Measurements from ENCODE around the gene FAM184A. TPM values are rescaled to one million over a fixed set of nuclear protein-coding genes. Genes with fewer than 3 reads are reported as not detected.
"Not testable (repeated sequence)": the region's sequence is repeated elsewhere in the genome, so short reads cannot be mapped to it uniquely, and the experiment has no call there.

Gene FAM184A
- total RNA-seq, 1 donor from 2014 or later, result 24.8 TPM

GRCh38 chr6:119012521-119012920, 65.9 kb downstream of the FAM184A start:
- no peak overlapping the region for H2AFZ ChIP-seq (replicated peaks)
- no peak overlapping the region for H3K27ac ChIP-seq
- no peaks in the 10 kb centered on the region for H3F3A ChIP-seq (ENCODE audit: low read depth)
- no peaks in the 10 kb centered on the region for H4K20me1 ChIP-seq (ENCODE audit: low read depth)
- Mint-ChIP-seq H3K4me3 (no peak overlapping the region), H3K27ac (no peak overlapping the region), H3K36me3 (peaks cover 28% of the 10 kb centered on the region), H3K9me3 (peaks cover 11% of the 10 kb centered on the region), H3K27me3 (ENCODE audit: insufficient read depth, low read depth) (peaks cover 2% of the 10 kb centered on the region), H3K4me1 (no peaks in the 10 kb centered on the region)
- no peak overlapping the region for H3K4me3 ChIP-seq
- no peaks in the 10 kb centered on the region for H3K4me1 ChIP-seq
- no peak overlapping the region for H3K9ac ChIP-seq
- H3K27me3 ChIP-seq, result no peaks in the 10 kb centered on the region
- no peaks in the 10 kb centered on the region for H3K79me2 ChIP-seq (ENCODE audit: low read depth)
- H3K36me3 ChIP-seq, result peaks cover 9% of the 10 kb centered on the region
- H3K9me3 ChIP-seq (ENCODE audit: low read depth), result no peaks in the 10 kb centered on the region
- no peak for DNase-seq (ENCODE audit: low spot score)
- no peak overlapping the region for H3K4me2 ChIP-seq
- TF ChIP-seq CTCF (IDR thresholded peaks at IDR 0.05) (no peak), EZH2 (IDR thresholded peaks at IDR 0.05) (no peak), EZH2phosphoT487 (IDR thresholded peaks at IDR 0.05) (no peak)

DNA sequence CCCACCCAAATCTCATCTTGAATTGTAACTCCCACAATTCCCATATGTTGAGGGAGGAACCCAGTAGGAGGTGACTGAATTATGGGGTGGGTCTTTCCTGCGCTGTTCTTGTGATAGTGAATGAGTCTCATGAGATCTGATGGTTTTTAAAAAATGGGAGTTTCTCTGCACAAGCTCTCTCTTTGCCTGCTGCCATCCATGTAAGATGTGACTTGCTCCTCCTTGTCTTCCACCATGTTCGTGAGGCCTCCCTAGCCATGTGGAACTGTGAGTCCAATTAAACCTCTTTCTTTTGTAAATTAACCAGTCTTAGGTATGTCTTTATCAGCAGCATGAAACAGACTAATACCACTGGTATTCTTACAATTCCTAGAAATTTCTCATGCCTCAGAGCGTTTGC, 69.2 kb downstream of the FAM184A start:
- H3K4me1 ChIP-seq; H3K4me3 Mint-ChIP-seq; H3K27me3 ChIP-seq; H2AFZ ChIP-seq (replicated peaks); H3K9me3 Mint-ChIP-seq; H3K27ac Mint-ChIP-seq; H3K4me2 ChIP-seq; H3F3A ChIP-seq (ENCODE audit: low read depth); H3K79me2 ChIP-seq (ENCODE audit: low read depth); H3K27me3 Mint-ChIP-seq (ENCODE audit: insufficient read depth, low read depth); H3K27ac ChIP-seq; H3K4me1 Mint-ChIP-seq; DNase-seq (ENCODE audit: low spot score); H4K20me1 ChIP-seq (ENCODE audit: low read depth); H3K36me3 ChIP-seq; H3K9ac ChIP-seq; H3K4me3 ChIP-seq; H3K9me3 ChIP-seq (ENCODE audit: low read depth): not testable (repeated sequence)
- peaks cover 17% of the 10 kb centered on the region for H3K36me3 Mint-ChIP-seq

GRCh38 chr6:119006974-119007373, 71.5 kb downstream of the FAM184A start:
- no peak overlapping the region for H3K9ac ChIP-seq
- H3K9me3 Mint-ChIP-seq, result peaks cover 9% of the 10 kb centered on the region
- H3K9me3 ChIP-seq (ENCODE audit: low read depth), result no peaks in the 10 kb centered on the region
- H3K27me3 Mint-ChIP-seq (ENCODE audit: insufficient read depth, low read depth), result peaks cover 2% of the 10 kb centered on the region
- peaks cover 17% of the 10 kb centered on the region for H3K36me3 Mint-ChIP-seq
- H2AFZ ChIP-seq (replicated peaks), result no peak overlapping the region
- H3K4me1 Mint-ChIP-seq, result peaks cover 1% of the 10 kb centered on the region
- H3K4me2 ChIP-seq, result no peak overlapping the region
- peaks cover 9% of the 10 kb centered on the region for H3K36me3 ChIP-seq
- no peak for DNase-seq (ENCODE audit: low spot score)
- TF ChIP-seq CTCF (IDR thresholded peaks at IDR 0.05) (no peak), EZH2 (IDR thresholded peaks at IDR 0.05) (no peak), EZH2phosphoT487 (IDR thresholded peaks at IDR 0.05) (no peak)
- H3K79me2 ChIP-seq (ENCODE audit: low read depth), result no peaks in the 10 kb centered on the region
- no peaks in the 10 kb centered on the region for H4K20me1 ChIP-seq (ENCODE audit: low read depth)
- no peaks in the 10 kb centered on the region for H3K4me1 ChIP-seq
- H3K27me3 ChIP-seq, result no peaks in the 10 kb centered on the region
- no peak overlapping the region for H3K27ac Mint-ChIP-seq
- no peak overlapping the region for H3K4me3 ChIP-seq
- H3K4me3 Mint-ChIP-seq, result no peak overlapping the region
- H3K27ac ChIP-seq, result no peak overlapping the region
- no peaks in the 10 kb centered on the region for H3F3A ChIP-seq (ENCODE audit: low read depth)

- Histone ChIP-seq H3K27me3 (no peaks in the 10 kb centered on the region), H3K27ac (no peak overlapping the region), H4K20me1 (ENCODE audit: low read depth) (no peaks in the 10 kb centered on the region), H3K4me2 (no peak overlapping the region), H3K4me1 (no peaks in the 10 kb centered on the region), H3K4me3 (no peak overlapping the region), H3K9me3 (ENCODE audit: low read depth) (no peaks in the 10 kb centered on the region), H3K36me3 (no peaks in the 10 kb centered on the region), H2AFZ (replicated peaks) (no peak overlapping the region), H3K79me2 (ENCODE audit: low read depth) (no peaks in the 10 kb centered on the region), H3F3A (ENCODE audit: low read depth) (no peaks in the 10 kb centered on the region), H3K9ac (no peak overlapping the region)
- H3K4me3 Mint-ChIP-seq, result no peak overlapping the region
- no peak overlapping the region for H3K27ac Mint-ChIP-seq
- H3K36me3 Mint-ChIP-seq, result peaks cover 6% of the 10 kb centered on the region
- no peaks in the 10 kb centered on the region for H3K9me3 Mint-ChIP-seq
- TF ChIP-seq EZH2 (IDR thresholded peaks at IDR 0.05) (no peak), CTCF (IDR thresholded peaks at IDR 0.05) (no peak), EZH2phosphoT487 (IDR thresholded peaks at IDR 0.05) (no peak)
- H3K27me3 Mint-ChIP-seq (ENCODE audit: insufficient read depth, low read depth), result no peaks in the 10 kb centered on the region
- DNase-seq (ENCODE audit: low spot score), result no peak
- H3K4me1 Mint-ChIP-seq, result peaks cover 3% of the 10 kb centered on the region
Measured at GRCh38 chr6:119002069-119002468, 76.4 kb downstream of the FAM184A start.

Data from neural progenitor cell (in vitro differentiated cells).